MCF 10A (cell line): ENCODE measurements around the gene NAALADL2. TPM values are rescaled to one million over a fixed set of nuclear protein-coding genes. Genes with fewer than 3 reads are reported as not detected.
"Not testable (repeated sequence)": the region's sequence is repeated elsewhere in the genome, so short reads cannot be mapped to it uniquely, and the experiment has no call there.

Source experiments
- BruUV-seq: library from RNA; stranded (reverse); fragments of 400-500 nt; replicated peaks from 2 replicates; lab custom pipeline; 2021; lab: Mats Ljungman, UMichigan
- CTCF ChIA-PET: fragments of 300-600 bp; sonication (Branson Sonifier 250); formaldehyde crosslinking; extraction: SDS; loops from one replicate; lab custom pipeline; 2021; ENCODE audit warnings: antibody characterized with exemption, inconsistent platforms; lab: Yijun Ruan, JAX
- POLR2A ChIA-PET: fragments of 300-600, 350-650 bp; sonication (Branson Sonifier 250); formaldehyde crosslinking; extraction: SDS; loops from one replicate; lab custom pipeline; 2020; ENCODE audit warnings: antibody characterized with exemption, inconsistent platforms; lab: Yijun Ruan, JAX
- DNase-seq: peaks from one replicate; pipeline ENCODE4 v3.0.0-alpha.2; 2018; ENCODE audit not compliant: unreplicated experiment
- H3K27ac Mint-ChIP-seq: one replicate; pipeline ENCODE4 v1.8.0; 2022; ENCODE audit warnings: mild to moderate bottlenecking, low read depth, mixed read lengths; ENCODE audit not compliant: unreplicated experiment
- H3K27me3 Mint-ChIP-seq: one replicate; pipeline ENCODE4 v1.8.0; 2022; ENCODE audit warnings: mixed read lengths; ENCODE audit not compliant: insufficient read depth, unreplicated experiment
- H3K36me3 Mint-ChIP-seq: one replicate; pipeline ENCODE4 v1.8.0; 2022; ENCODE audit warnings: mild to moderate bottlenecking, moderate library complexity, mixed read lengths; ENCODE audit not compliant: insufficient read depth, unreplicated experiment
- H3K4me1 Mint-ChIP-seq: one replicate; pipeline ENCODE4 v1.8.0; 2022; ENCODE audit warnings: mixed read lengths; ENCODE audit not compliant: insufficient read depth, unreplicated experiment
- H3K4me3 Mint-ChIP-seq: one replicate; pipeline ENCODE4 v1.8.0; 2022; ENCODE audit warnings: mild to moderate bottlenecking, moderate library complexity, mixed read lengths; ENCODE audit not compliant: unreplicated experiment
- H3K9me3 Mint-ChIP-seq: one replicate; pipeline ENCODE4 v1.8.0; 2022; ENCODE audit warnings: mixed read lengths; ENCODE audit not compliant: unreplicated experiment
- intact Hi-C: fragments of 100-400 bp; cut with micrococcal nuclease; formaldehyde crosslinking; loops from 2 replicates; pipeline ENCODE4 v1.14.1; 2022
- total RNA-seq: library from RNA; stranded (reverse); gene quantifications from 2 replicates; pipeline ENCODE4 v1.2.3, GENCODE V29; 2022
- TF ChIP-seq, protein P1 (sequence below): fragments of 200-600 bp; IDR thresholded peaks from one replicate; pipeline ENCODE4 v1.8.0; 2022; ENCODE audit warnings: antibody characterized with exemption, mild to moderate bottlenecking; ENCODE audit not compliant: unreplicated experiment

NAALADL2 gene
- total RNA-seq, 1 experiment from 2014 or later: 4.2 TPM

DNA sequence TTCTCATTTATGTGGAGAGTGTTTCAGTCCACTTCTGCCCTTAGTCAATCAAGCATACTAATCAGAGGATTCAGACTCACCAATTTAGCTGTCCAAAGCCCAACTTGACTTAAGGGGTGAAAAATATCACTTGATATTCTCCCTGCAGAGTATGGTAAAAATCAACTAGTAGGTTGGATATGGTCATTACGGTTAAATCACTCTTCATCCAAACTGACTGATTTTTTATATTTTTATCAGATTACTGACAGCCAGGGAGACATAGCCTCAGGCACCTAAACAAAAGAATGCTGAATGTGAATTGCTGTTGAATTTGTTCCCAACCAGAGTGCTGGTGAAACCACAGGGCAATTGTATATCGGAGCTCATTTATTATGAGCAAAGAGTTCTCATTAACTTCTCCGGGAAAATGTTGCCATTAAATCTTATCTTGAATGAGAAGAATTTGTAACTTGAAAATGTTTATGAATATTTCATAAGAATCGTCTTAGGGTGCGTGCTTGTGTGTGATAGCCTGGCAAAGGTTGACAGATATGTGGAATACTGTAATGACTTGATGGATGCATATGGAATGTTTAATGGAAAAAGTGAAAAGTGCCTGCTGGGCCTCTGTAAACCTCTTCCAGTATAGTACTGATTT lies 411.2 kb downstream of the NAALADL2 start:
- DNase-seq: peak; percentile 23
- Mint-ChIP-seq H3K27ac (peak overlapping the region; percentile 51), H3K27me3 (no peaks in the 10 kb centered on the region), H3K36me3 (no peaks in the 10 kb centered on the region), H3K4me3 (peak overlapping the region; percentile 29), H3K4me1 (peaks cover 8% of the 10 kb centered on the region), H3K9me3 (no peaks in the 10 kb centered on the region)
- BruUV-seq: no TSS peak
- TF ChIP-seq, protein P1, sequence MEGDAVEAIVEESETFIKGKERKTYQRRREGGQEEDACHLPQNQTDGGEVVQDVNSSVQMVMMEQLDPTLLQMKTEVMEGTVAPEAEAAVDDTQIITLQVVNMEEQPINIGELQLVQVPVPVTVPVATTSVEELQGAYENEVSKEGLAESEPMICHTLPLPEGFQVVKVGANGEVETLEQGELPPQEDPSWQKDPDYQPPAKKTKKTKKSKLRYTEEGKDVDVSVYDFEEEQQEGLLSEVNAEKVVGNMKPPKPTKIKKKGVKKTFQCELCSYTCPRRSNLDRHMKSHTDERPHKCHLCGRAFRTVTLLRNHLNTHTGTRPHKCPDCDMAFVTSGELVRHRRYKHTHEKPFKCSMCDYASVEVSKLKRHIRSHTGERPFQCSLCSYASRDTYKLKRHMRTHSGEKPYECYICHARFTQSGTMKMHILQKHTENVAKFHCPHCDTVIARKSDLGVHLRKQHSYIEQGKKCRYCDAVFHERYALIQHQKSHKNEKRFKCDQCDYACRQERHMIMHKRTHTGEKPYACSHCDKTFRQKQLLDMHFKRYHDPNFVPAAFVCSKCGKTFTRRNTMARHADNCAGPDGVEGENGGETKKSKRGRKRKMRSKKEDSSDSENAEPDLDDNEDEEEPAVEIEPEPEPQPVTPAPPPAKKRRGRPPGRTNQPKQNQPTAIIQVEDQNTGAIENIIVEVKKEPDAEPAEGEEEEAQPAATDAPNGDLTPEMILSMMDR: no peak
- ChIA-PET POLR2A (interaction anchor here (0.7 to 1.0 kb wide), 3 partner anchors 9 to 57 kb away, joined by 3 read pairs; no protein-coding TSS in a partner anchor), CTCF (interaction anchor here (0.6 kb wide), 1 partner anchor 1476 kb away, joined by 3 read pairs; no protein-coding TSS in a partner anchor)
- intact Hi-C loops: no loop called here

DNA sequence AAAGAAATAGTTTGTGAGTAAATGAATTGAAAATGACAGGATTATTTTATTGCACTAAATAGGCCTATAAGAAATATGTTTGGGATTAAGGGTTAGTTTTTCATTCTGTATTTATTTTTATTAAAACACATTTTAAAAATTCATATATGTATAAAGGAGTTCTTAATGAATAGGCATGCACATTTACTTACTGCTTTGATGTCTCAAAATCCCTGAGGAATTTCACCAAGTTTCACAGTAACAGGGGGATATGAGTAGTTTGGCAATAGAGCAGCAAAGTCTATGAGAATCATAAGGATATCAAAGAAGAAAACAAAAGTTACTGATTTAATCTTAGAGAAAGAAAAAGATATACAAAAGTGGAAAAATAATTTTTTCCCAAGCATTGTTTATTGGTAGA lies 411.7 kb downstream of the NAALADL2 start:
- Mint-ChIP-seq H3K27me3 (no peaks in the 10 kb centered on the region), H3K4me1 (peaks cover 8% of the 10 kb centered on the region), H3K4me3 (peak overlapping the region; percentile 29), H3K9me3 (no peaks in the 10 kb centered on the region), H3K36me3 (no peaks in the 10 kb centered on the region), H3K27ac (peak overlapping the region; percentile 51)
- CTCF ChIA-PET: interaction anchor here (0.6 kb wide), 1 partner anchor 1476 kb away, joined by 3 read pairs; no protein-coding TSS in a partner anchor
- no peak for DNase-seq
- TF ChIP-seq, protein P1: no peak
- BruUV-seq: no TSS peak
- intact Hi-C loops: no loop called here
- POLR2A ChIA-PET: interaction anchor here (1.0 kb wide), 1 partner anchor 10 kb away, joined by 3 read pairs; no protein-coding TSS in a partner anchor

- H3K9me3 Mint-ChIP-seq, H3K4me1 Mint-ChIP-seq, BruUV-seq, POLR2A ChIA-PET, DNase-seq, intact Hi-C loops, CTCF ChIA-PET, H3K27ac Mint-ChIP-seq, H3K4me3 Mint-ChIP-seq, H3K36me3 Mint-ChIP-seq, H3K27me3 Mint-ChIP-seq: not testable (repeated sequence)
These were observed 412.3 kb downstream of the NAALADL2 start for GRCh38 chr3:175271465-175271864.

DNA sequence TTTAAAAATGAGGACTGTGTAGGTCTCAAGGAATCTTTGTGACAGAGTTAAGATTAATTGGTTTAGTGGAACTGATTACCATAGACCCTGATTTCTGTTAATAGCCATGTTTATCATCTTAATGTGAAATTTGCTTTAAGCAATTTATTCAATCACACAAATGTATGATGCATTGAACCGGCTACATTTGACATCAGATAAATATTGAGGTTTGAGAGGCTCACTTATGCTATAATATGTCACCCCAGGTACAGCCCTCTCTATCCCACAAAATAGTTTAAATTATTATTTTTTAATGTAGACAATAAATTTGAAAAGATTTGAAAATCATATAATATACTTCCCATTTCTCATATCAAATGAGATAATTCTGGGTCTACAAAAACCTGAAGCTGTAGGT lies 413.3 kb downstream of the NAALADL2 start:
- H3K36me3 Mint-ChIP-seq: no peaks in the 10 kb centered on the region
- POLR2A ChIA-PET: no interaction called here
- H3K27me3 Mint-ChIP-seq: no peaks in the 10 kb centered on the region
- H3K9me3 Mint-ChIP-seq: no peaks in the 10 kb centered on the region
- intact Hi-C loops: no loop called here
- peaks cover 8% of the 10 kb centered on the region for H3K4me1 Mint-ChIP-seq
- CTCF ChIA-PET: no interaction called here
- DNase-seq: no peak
- no peak overlapping the region for H3K4me3 Mint-ChIP-seq
- no TSS peak for BruUV-seq
- TF ChIP-seq, protein P1: no peak
- H3K27ac Mint-ChIP-seq: no peak overlapping the region
